Astrocyte (in vitro differentiated cells and primary cell): ENCODE measurements around the gene IMMP2L.

ENCODE experiments used
- CTCF ChIP-seq: IDR thresholded peaks from 2 replicates; pipeline ENCODE4 v1.5.1; 2011; ENCODE audit warnings: low read depth, mild to moderate bottlenecking, inconsistent platforms, low read length, moderate library complexity; ENCODE audit not compliant: insufficient read depth
- EZH2 ChIP-seq: IDR thresholded peaks from 2 replicates; pipeline ENCODE4 v1.6.1; 2012; ENCODE audit warnings: mild to moderate bottlenecking, low read length, inconsistent platforms; ENCODE audit not compliant: insufficient read depth

- TF ChIP-seq CTCF = no peak
- no peak for TF ChIP-seq EZH2
These were observed 24.6 kb upstream of the IMMP2L start for GRCh38 chr7:111586711-111587409.
